HG03139 (cell line): Measurements from ENCODE around the gene PCYOX1L.
"Not testable (repeated sequence)": the region's sequence is repeated elsewhere in the genome, so short reads cannot be mapped to it uniquely, and the experiment has no call there.

Experiments used
- ATAC-seq: cut with Tn5 transposase; IDR thresholded peaks from one replicate; pipeline ENCODE4 v1.9.1; 2021; ENCODE audit not compliant: unreplicated experiment

The PCYOX1L gene

DNA sequence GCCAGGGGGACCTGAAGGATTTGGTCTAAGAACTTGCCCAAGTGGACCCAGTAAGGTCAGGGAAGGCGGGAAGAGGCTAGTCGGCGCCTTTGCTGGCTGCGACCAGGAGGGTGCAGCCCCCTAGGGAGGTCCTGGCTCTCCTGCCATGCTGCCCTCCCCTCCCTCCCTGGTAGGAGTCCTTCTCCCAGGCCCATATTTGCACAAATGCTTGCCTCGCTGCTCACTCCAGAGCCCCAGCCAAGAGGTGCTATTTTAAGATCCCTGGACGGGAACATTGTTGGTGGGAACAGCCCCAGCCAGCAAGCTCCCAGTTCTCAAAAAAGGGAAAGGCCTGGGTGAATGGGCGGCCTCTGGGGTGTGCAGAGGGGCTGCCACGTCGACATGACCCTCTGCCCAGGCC is 25.6 kb downstream of the PCYOX1L start:
- ATAC-seq, result no peak

DNA sequence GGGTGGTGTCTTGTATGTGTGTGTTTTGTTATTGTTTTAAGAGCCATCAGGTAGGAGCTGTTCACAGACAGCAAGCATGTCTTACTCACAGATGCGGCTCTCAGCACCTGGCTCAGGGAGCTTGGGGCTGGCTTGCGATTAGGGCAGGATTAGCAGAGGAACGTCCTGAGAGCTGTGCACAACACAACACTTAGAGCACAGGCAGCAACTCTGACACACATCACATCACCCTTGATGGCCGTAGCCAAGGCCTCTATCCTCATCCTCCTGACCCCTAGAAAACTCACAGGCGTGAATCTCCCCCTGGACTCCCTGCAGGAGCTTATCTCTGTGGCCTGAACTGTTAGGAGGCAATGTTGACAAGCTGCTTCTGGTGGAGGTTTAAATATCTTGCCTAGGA is 28.3 kb downstream of the PCYOX1L start:
- ATAC-seq, result no peak

DNA sequence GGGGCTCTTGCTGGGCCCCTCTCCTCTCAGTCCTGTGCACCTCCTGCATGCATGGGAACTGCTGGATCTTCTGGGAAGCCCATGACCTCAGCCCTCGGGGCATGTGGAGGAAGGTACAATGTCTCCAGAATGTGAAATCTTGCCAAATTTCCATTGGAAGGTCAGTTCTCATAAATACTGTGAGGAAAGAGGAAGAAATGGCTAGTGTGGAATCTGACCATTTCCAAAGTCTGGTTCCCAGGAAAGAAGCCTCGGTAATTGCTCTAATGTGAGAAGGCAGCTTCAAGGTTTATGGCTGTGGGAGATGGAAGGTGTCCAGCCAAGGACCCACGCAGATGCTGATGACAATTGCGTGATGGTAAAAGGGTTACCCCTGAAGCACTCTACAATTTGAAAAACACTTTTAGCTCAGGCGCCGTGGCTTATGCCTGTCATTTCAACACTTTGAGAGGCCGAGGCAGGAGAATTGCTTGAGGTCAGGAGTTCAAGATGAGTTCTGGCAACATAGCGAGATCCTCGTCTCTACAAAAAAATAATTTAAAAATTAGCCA is 29.3 kb downstream of the PCYOX1L start:
- no peak for ATAC-seq

DNA sequence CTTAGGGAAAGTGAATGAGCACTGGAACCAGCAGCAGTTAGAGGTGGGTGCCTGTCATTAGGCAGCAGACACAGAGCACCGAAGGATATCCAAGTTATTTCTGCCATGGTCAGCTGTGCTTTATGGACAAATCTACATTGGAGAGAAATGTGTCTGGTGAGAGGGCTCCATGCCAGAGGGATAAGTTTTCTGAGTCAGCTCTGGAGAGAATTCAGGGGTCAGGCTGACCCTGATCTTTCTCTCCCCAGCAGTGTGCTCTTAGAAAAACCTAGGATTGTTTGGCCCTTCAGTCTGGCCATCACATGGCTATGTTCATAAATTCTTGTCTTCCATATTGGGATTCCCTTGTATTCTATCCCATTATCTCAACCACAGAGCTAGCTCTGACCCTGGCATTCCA is 30.1 kb downstream of the PCYOX1L start:
- no peak for ATAC-seq

DNA sequence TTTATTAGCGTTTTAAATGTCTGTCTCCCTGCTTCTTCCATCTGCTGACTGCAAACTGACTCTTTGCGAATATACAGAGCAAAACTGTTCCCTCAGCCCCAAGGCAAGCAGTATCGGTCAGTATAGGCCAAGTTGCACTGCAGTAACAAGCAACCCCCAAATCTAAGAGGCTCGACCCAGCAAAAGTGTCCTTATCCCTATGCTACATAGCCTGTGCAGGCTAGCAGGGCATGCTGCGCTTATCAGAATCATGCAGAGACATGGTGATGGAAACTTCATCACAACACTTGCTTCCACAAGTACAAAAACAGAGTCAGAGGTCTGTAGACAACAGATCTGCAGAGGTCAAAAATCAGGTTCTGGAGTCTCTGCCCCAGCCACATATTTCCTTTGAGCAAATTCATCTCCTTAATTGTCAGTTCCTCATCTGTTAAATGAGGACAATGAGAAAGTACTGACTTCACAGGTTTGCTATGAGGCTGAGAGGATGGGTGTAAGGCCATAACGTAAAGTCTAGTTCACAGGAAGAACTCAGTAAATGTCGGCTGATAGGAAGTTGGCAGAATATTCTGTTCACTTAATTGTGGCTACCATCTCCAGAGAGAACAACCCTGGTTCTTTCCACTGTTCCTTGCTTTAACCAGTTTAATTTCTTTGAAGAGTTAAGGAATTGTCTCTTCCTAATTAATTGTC is 30.8 kb downstream of the PCYOX1L start:
- no peak for ATAC-seq

DNA sequence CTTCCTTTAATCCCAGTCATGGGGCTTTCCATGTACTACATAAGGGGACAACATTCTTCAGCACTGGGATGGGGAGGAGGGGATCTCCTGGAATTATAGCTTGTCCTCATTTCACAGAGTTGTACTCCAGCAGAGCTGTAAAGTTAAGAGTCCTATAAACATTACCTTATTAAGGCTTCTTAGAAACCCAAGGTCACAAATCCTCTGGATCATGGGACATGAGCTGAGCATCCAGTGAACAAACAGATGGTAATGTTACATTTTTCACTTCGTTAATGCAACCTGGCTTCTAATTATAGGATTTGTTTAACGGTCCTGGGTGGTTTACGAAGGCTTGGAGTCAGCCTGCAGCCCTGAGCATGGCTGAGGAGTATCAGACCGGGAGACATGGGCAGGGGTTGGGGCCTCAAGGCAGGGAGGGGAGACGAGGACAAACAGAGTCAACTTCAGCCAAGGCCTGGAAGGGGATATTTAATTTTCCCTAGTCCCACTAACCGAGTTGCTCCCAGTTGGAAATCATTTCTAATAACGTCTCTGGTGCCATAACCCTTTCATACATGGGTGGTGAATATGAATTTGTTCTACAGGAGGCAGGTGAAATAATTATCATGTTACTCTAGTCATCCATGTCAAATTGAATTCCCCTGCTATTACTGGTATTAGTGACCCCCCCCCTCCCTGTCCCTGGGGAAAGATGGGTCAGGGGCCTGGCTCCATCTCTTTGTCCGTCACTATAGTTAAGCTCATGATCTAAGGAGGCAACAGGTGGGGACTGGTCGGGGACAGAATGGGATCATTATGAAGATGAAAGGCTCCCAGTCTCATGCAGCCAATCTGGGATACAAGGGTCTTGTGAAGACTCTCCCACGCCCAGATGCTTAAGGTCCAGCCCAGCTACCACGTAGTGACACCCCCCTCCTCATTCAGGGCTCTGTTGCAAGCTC is 32.0 kb downstream of the PCYOX1L start:
- no peak for ATAC-seq

DNA sequence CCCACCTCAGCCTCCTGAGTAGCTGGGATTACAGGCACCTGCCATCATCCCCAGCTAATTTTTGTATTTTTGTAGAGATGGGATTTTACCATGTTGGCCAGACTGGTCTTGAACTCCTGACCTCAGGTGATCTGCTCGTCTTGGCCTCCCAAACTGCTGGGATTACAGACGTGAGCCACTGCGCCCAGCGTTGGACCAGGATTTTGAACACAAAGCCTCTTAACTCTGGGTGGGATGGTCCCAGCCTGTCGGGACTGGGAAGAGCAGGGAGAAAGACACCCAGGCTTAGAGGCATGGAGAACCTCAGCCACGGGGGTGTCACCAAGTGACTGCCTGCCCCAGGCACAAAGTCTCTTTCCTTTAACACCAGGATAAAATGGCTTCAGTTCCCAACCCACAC is 33.2 kb downstream of the PCYOX1L start:
- ATAC-seq, result not testable (repeated sequence)

DNA sequence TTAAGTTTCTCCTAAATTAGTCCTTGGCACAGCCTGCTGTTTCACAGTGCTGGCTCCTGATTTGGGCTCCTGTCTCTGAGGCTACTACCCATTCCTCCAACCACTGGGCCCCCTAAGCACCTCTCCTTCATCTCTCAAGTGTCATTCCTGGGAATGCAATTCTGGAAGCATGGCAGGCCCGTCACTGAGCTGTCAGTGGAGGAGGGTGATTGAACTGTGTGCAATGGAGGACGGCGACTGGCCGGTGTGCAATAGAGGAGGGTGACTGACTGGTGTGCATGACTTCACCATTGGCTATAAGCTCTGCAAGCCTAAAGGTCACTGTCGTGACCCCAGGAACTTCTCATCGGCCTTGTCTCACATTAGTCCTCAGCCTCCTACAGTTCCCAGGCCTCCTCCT is 33.7 kb downstream of the PCYOX1L start:
- ATAC-seq, result no peak

DNA sequence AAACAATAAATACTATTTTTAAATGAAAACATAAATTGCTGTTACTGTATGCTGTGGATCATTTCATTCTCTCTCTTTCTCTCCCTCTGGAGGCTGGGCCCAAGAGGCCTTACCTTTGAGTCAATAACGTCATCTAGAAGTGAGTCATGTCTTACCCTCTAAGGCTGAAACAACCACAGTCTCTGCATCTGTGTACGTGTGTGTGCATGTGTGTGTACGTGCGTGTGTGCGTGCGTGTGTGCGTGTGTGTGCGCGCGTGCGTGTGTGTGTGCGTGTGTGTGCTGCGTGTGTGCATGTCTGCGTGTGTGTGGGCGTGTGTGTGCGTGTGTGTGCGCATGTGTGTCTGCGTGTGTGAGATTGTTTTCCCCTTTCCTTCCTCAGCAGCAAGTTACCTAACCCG is 34.9 kb downstream of the PCYOX1L start:
- no peak for ATAC-seq

DNA sequence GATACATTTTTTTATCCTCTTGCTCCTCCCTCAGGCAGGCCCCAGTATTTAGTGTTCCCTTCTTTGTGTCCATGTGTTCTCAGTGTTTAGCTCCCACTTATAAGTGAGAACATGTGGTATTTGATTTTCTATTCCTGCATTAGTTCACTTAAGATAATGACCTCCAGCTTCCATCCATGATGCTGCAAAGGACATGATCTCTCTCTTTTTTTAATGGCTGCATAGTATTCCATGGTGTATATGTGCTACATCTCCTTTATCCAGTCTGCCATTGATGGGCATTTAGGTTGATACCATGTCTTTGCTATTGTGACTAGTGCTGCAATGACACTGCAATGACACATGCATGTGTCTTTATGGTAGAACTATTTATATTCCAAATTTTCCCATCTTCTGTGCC is 37.1 kb downstream of the PCYOX1L start:
- ATAC-seq, result not testable (repeated sequence)

DNA sequence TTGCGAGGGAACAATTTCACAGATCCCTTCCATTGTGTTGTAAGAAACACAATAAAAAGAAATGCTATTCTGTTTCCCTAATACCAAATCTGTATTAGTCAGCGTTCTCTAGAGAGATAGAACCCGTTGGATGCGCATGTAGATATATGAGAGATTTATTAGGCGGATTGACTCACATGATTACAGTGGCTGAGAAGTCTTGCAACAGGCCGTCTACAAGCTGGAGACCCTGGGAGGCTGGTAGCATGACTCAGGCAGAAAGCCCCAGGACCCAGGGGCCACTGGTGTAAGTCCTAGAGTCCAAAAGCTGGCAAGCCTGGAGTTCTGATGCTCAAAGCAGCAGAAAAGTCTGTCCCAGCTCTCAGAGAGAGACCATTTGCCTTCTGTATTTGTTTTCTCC is 39.7 kb downstream of the PCYOX1L start:
- no peak for ATAC-seq

DNA sequence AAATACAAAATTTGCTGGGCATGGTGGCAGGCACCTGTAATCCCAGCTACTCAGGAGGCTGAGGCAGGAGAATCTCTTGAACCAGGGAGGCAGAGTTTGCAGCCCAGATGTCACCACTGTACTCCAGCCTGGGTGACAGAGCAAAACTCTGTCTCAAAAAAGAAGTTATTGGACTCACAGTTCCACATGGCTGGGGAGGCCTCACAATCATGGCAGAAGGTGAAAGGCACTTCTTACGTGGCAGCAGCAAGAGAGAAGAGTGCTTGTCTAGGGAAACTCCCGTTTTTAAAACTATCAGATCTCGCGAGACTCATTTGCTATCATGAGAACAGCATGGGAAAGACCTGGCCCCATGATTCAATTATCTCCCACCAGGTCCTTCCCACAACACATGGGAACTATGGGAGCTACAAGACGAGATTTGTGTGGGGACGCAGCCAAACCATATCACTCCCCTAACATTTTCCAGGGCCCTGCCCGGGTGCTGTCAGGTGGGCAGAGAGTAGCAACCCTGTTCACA is 41.0 kb downstream of the PCYOX1L start:
- ATAC-seq, result not testable (repeated sequence)

DNA sequence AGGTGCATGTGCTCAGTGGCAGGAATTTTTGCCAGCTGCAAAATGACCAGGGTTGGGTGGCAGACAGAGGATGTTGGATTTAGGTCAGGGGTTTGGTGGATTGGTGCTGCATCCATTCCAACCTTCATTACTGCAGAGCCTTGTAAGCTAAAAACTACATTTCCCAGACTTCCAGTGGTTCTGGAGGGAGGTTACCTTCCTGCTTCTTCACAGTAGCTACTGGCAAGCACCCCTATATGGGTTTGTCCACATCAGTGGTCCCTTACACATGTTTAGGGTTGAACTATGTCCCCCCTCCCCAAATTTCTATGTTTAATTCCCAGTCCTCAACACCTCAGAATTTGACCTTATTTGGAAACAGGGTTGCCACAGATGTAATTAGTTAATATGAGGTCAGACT is 41.9 kb downstream of the PCYOX1L start:
- ATAC-seq, result no peak

DNA sequence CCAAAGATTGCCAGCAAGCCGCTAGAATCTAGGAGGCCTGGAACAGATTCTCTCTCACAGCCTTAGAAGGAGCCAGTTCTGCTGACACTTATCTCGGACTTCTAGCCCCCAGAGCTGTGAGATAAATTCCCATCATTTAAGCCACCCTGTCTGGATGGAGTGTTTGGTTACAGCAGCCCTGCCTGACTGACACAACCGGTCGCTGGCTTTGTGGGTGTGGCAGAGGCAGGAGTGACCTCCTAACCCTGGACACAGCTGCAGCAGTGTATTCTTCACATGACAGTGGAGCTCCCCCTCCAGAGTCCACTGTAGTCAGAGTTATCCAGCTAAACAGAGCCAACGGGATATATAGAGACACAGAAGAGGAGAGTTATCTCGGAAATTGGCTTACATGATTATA is 42.5 kb downstream of the PCYOX1L start:
- no peak for ATAC-seq

DNA sequence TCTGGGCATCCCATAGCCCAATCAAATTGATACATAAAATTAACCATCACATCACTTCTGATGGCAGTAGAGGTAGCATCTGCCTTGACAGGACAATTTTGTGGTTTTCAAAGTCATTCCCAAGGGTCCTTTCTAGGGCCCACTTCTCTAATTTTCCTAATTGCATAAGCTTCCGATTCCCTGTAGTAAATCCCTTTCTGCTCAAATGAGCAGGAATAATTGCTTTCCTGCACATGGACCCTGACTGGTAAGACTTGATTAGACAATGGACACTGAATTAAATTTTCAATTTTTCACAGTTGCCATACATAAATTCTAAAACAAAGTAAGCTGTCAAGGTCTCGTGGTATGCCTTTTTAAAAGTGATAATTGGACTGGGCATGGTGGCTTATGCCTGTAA is 43.2 kb downstream of the PCYOX1L start:
- ATAC-seq, result no peak

DNA sequence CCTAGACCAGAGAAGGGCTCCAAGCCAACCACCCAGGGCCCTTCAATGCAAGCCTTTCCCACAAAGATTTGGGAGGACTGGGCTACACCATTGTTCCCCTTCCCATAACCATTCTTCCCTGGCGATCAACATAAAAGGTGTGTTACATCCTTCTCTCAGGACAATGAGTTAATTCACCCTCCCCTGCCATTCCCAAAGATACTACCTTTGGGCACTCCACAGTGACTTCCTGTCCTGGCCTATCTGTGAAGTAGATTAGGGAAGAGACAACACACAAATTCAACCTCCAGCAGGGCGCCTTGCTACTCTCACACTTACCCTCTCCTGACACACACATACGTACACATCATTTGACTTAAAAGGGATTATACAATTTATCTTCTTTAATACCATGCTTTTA is 44.4 kb downstream of the PCYOX1L start:
- no peak for ATAC-seq

DNA sequence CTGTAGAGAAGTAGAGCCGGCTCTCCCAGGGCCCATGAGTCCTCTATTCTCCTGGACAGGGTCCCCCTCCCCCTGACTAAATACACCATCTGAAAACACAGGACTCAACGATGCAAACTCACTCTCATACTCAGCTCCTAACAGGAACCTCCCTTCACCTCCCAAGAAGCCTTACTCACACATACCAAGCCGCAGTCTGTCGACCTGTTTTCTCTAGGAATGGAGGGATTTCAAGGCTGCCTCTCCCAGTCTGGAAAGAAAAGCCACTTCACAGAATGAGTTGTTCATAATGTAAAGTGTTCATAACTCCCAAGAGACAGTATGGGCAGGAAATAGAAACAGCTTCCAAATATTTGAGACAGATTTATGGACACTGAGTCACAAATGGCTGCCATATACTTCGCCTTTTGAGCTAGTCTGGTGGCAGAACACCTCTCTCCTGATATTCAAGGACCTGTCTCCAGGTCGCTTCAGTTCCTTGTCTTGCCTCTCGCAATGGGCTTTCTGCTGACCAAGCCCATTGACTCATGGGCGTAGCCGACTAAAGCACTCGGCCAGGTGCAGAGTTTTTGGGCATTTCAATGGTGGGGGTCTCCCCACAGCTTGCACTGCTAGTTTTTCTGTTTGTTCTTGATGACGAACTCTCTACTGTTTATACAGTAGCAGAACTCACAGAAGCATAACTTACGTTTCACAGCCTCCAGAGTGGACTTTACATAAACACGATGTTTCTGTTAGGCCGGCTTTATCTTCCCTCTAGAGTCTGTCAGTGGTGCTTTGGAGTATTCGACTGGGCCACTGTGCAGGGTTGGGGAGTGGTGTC is 46.3 kb downstream of the PCYOX1L start:
- no peak for ATAC-seq

DNA sequence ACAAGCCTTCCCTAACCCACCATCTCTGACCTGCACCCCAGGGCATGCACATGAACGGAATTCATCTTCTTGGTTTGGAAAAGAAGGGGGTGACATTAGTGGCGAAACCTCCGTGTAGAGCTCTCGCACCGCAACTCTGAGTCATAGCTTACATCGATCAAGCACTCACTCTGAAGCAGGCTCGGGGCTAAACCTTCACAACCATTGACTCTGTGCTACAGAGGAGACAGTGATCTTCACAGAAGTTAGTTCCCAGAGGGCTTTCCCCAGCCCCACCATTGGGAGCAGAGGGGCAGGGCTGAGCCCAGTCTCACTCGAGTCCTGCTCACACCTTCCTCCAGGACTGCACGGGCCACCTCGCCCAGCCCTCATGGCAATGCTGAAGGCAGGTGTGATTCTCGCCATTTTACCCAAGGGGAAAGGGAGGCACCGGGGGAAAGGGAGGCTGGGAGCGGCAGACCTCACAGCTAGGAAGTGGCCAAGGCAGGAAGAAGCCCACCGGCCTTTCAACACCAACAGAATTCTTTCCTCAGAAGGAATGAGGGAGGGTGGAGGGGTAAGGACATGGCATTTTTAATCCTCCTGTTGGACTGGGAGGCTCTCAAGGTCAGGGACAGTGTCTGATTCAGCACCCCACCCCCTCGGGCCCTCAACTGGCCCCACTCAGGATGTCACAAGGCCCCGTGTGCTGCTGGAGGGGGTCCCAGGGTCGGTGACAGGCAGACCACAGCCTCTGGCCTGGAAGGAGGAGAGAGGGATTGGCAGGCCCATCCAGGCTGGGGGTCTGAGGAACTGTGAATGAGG is 47.1 kb downstream of the PCYOX1L start:
- no peak for ATAC-seq

DNA sequence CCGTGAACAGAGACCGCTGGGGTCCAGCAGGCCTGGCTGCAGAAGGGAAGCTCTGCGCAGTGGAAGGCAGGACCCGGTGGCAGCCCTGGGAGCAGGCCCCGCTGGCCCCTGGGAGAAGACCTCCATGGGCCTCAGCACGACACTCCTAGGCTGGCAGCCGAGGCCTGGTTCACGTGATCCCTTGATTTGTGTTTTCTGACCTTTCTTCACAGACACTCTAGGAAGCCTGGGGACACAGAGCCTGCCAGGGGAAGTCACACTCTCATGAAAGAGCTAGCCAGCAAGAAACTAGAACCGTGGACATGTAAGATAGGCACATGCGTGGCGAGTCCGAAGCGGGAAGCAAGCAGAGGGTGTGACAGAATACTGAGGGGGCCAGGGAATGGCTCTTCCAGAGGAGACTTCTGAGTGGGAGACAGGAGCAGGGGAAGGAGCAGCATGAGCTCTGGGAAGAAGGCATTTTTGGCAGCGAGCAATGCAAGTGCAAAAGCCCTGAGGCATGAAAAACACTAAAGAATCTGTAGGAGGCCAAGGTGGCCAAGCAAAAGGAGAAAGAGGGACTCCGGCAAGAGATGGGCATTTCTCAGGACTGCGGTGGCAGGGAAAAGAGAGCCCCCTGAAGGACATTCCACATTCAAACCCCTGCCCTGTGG is 47.8 kb downstream of the PCYOX1L start:
- ATAC-seq, result no peak
